CD14-positive monocyte (primary cell): ENCODE data around the gene RPSA. TPM values are rescaled to one million over a fixed set of nuclear protein-coding genes. Genes with fewer than 3 reads are reported as not detected.

Source experiments
- DNase-seq, 3 donors: peaks; one replicate each; pipeline ENCODE4 v3.0.0-alpha.2; 2011 to 2022
- H2AFZ ChIP-seq: 2 replicates; pipeline ENCODE4 v1.6.0; 2012; ENCODE audit warnings: mild to moderate bottlenecking, low read depth, low read length, inconsistent platforms; ENCODE audit not compliant: insufficient read depth, poor library complexity, severe bottlenecking
- H3K27ac ChIP-seq, 2 donors: 1 replicate in 1 of 2; 2 replicates in 1 of 2; pipeline ENCODE4 v1.5.1; 2012 to 2013; ENCODE audit warnings: low read length in 2 of 2, control low read depth in 1 of 2, inconsistent platforms in 1 of 2, low read depth in 1 of 2, mild to moderate bottlenecking in 1 of 2
- H3K27me3 ChIP-seq, 2 donors: one replicate each; pipeline versions ENCODE4 v1.6.0 to v1.6.1; 2011 to 2013; ENCODE audit warnings: low read length in 2 of 2; ENCODE audit not compliant: control insufficient read depth in 2 of 2, insufficient read depth in 2 of 2
- H3K36me3 ChIP-seq, 2 donors: replicated peaks in 1 of 2; 1 replicate in 1 of 2; 2 replicates in 1 of 2; pipeline versions ENCODE4 v1.5.1 to v1.6.1; 2012 to 2013; ENCODE audit warnings: low read length in 2 of 2, control low read depth in 1 of 2, inconsistent platforms in 1 of 2, mild to moderate bottlenecking in 1 of 2; ENCODE audit not compliant: insufficient read depth in 2 of 2, control insufficient read depth in 1 of 2
- H3K4me1 ChIP-seq, 2 donors: 1 replicate in 1 of 2; 2 replicates in 1 of 2; pipeline versions ENCODE4 v1.5.1 to v1.6.1; 2012 to 2013; ENCODE audit warnings: low read length in 2 of 2, control low read depth in 1 of 2, inconsistent platforms in 1 of 2, mild to moderate bottlenecking in 1 of 2, moderate library complexity in 1 of 2; ENCODE audit not compliant: insufficient read depth in 2 of 2, control insufficient read depth in 1 of 2
- H3K4me2 ChIP-seq: replicated peaks from 2 replicates; pipeline ENCODE3; 2012; ENCODE audit warnings: low read length, moderate library complexity, mild to moderate bottlenecking; ENCODE audit not compliant: poor library complexity, severe bottlenecking; ENCODE audit errors: extremely low read depth
- H3K4me3 ChIP-seq, 3 experiments: fragments of 200-600 bp in 1 of 3; sonication (generic) in 1 of 3; replicated peaks in 1 of 3; 1 replicate in 2 of 3; 2 replicates in 1 of 3; pipeline ENCODE4 v1.5.1; 2011 to 2013; ENCODE audit warnings: low read length in 3 of 3, mild to moderate bottlenecking in 3 of 3, control low read depth in 2 of 3, low read depth in 2 of 3, inconsistent platforms in 1 of 3, moderate library complexity in 1 of 3
- H3K79me2 ChIP-seq: 2 replicates; pipeline ENCODE4 v1.6.0; 2012; ENCODE audit warnings: mild to moderate bottlenecking, control low read depth, inconsistent platforms, low read length, moderate library complexity; ENCODE audit not compliant: insufficient read depth
- H3K9ac ChIP-seq: 2 replicates; pipeline ENCODE4 v1.6.0; 2017; ENCODE audit warnings: low read length, mild to moderate bottlenecking; ENCODE audit not compliant: insufficient read depth, poor library complexity, severe bottlenecking
- H3K9me3 ChIP-seq, 2 donors: replicated peaks in 1 of 2; 1 replicate in 1 of 2; 2 replicates in 1 of 2; pipeline versions ENCODE4 v1.5.1 to v1.6.1; 2012 to 2013; ENCODE audit warnings: low read length in 2 of 2, control low read depth in 1 of 2; ENCODE audit not compliant: control insufficient read depth in 1 of 2, insufficient read depth in 1 of 2
- H4K20me1 ChIP-seq: 2 replicates; pipeline ENCODE4 v1.6.0; 2012; ENCODE audit warnings: mild to moderate bottlenecking, low read length, control low read depth, moderate library complexity; ENCODE audit not compliant: insufficient read depth
- H3K27ac Mint-ChIP-seq, 7 donors: one replicate each; pipeline ENCODE4 v1.8.0; 2020; ENCODE audit warnings: mild to moderate bottlenecking in 7 of 7, mixed read lengths in 7 of 7, moderate library complexity in 6 of 7, inconsistent platforms in 2 of 7
- H3K27me3 Mint-ChIP-seq, 3 donors: one replicate each; pipeline ENCODE4 v1.8.0; 2021 to 2022; ENCODE audit warnings: low read depth in 3 of 3, mild to moderate bottlenecking in 3 of 3, mixed read lengths in 3 of 3, moderate library complexity in 3 of 3, inconsistent platforms in 1 of 3
- H3K36me3 Mint-ChIP-seq, 2 donors: one replicate each; pipeline ENCODE4 v1.8.0; 2020; ENCODE audit warnings: mixed read lengths in 2 of 2, inconsistent platforms in 1 of 2, mild to moderate bottlenecking in 1 of 2
- H3K4me1 Mint-ChIP-seq: one replicate; pipeline ENCODE4 v1.8.0; 2020; ENCODE audit warnings: mild to moderate bottlenecking, mixed read lengths
- H3K4me3 Mint-ChIP-seq, 2 donors: one replicate each; pipeline ENCODE4 v1.8.0; 2020; ENCODE audit warnings: mild to moderate bottlenecking in 2 of 2, mixed read lengths in 2 of 2, moderate library complexity in 1 of 2
- H3K9me3 Mint-ChIP-seq, 7 donors: one replicate each; pipeline ENCODE4 v1.8.0; 2020 to 2022; ENCODE audit warnings: mixed read lengths in 7 of 7, mild to moderate bottlenecking in 6 of 7, moderate library complexity in 6 of 7, inconsistent platforms in 2 of 7
- WGBS: methylation state at CpG from one replicate; pipeline ENCODE4 v1.1.5; 2013; ENCODE audit warnings: missing lambda C conversion rate; ENCODE audit not compliant: insufficient coverage; 5-methylcytosine and 5-hydroxymethylcytosine counted together
- intact Hi-C, 2 donors: fragments of 100-400 bp; cut with micrococcal nuclease; formaldehyde crosslinking; loops; one replicate each; pipeline versions ENCODE4 v1.15.0 to v1.15.1; 2023
- polyA plus RNA-seq, 3 donors: library from polyadenylated mRNA; depleted of rRNA in 1 of 3; unstranded in 2 of 3; stranded (reverse) in 1 of 3; fragments of 300-500 nt in 2 of 3; fragments of >200 nt in 1 of 3; fragmentation: Illumina TruSeq in 2 of 3; gene quantifications; 1 replicate in 2 of 3; 2 replicates in 1 of 3; pipeline ENCODE4 v1.2.3, GENCODE V29; 2012 to 2021
- TF ChIP-seq, protein P1 (sequence below): fragments of 200-600 bp; IDR thresholded peaks from one replicate; pipeline ENCODE4 v1.8.0; 2022; ENCODE audit warnings: antibody characterized with exemption, mild to moderate bottlenecking

RPSA gene
- polyA plus RNA-seq, 3 donors: 172 to 574 (median 219) TPM

DNA sequence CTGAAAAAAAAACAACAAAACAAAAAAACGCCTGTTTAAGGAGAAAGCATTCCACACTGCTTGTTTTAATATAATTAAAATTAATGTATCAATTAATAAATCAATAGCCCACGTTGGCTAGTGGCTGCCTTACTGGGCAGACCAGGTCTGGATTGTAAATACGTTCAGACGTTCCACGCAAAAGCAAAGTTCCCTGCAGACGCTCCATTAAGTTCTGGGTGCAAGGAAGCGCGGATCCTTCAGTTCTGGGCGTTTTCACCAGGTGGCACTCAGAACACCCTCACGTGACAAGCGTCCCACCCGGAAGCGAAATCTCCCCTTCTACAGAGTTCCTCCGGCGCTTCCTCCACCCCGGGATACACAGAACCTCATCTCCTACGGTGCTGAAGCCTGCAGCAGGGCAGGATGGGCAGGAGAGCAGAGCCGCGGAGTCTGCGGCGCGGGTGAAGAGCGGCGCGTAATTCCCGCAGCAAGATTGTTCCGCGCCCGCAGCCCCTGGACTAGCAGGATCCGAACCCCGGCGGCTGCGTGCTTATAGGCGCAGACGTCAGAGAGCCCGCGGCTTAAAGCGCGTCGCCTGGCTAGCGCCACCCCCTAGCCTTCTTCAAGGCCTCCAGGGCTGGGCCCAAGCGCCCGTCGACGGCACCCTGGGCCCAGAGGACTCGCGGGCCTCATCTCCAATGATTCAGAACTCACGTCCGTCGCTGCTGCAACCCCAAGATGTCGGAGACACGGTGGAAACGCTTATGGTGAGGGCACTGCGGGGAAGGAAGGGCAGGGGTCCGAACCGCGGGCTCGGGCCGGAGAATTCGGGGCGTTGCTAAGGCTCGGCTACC is 23.3 kb upstream of the RPSA start, which contains the start of gene SLC25A38:
TSS of gene SLC25A38 (plus strand) at position 326 of the 836 bp plus-strand sequence. CDS start at position 681, 355 bp downstream.
- intact Hi-C loops: no loop called here
- H3K9me3 Mint-ChIP-seq: no peaks in the 10 kb centered on the region
- H3K4me3 Mint-ChIP-seq: peak within 1 kb of the TSS; percentile 94 to 97
- peaks cover 0 to 3% (median 2%) of the 10 kb centered on the region in 3 donors for H3K27me3 Mint-ChIP-seq
- Histone ChIP-seq H3K36me3 (no peaks in the 10 kb centered on the region), H3K9me3 (no peaks in the 10 kb centered on the region), H3K27ac (peak within 1 kb of the TSS; percentile 79 to 85), H2AFZ (peak within 1 kb of the TSS; percentile 93), H3K4me2 (peak within 1 kb of the TSS; percentile 91), H4K20me1 (peaks cover 15% of the 10 kb centered on the region), H3K79me2 (peaks cover 37% of the 10 kb centered on the region), H3K4me3 (peak within 1 kb of the TSS; percentile 61 to 81 (median 75)), H3K4me1 (peaks cover 16 to 22% of the 10 kb centered on the region in 2 donors), H3K27me3 (no peaks in the 10 kb centered on the region), H3K9ac (peak within 1 kb of the TSS; percentile 77)
- H3K36me3 Mint-ChIP-seq: peaks cover 4 to 5% of the 10 kb centered on the region in 2 donors
- peak within 1 kb of the TSS; percentile 90 to 98 (median 95) for H3K27ac Mint-ChIP-seq
- DNase-seq: peak; percentile 68 to 72 (median 70)
- H3K4me1 Mint-ChIP-seq: peaks cover 32% of the 10 kb centered on the region
- WGBS: under 1% methylated on average over 60 of the region's 62 CpGs
- TF ChIP-seq, protein P1, sequence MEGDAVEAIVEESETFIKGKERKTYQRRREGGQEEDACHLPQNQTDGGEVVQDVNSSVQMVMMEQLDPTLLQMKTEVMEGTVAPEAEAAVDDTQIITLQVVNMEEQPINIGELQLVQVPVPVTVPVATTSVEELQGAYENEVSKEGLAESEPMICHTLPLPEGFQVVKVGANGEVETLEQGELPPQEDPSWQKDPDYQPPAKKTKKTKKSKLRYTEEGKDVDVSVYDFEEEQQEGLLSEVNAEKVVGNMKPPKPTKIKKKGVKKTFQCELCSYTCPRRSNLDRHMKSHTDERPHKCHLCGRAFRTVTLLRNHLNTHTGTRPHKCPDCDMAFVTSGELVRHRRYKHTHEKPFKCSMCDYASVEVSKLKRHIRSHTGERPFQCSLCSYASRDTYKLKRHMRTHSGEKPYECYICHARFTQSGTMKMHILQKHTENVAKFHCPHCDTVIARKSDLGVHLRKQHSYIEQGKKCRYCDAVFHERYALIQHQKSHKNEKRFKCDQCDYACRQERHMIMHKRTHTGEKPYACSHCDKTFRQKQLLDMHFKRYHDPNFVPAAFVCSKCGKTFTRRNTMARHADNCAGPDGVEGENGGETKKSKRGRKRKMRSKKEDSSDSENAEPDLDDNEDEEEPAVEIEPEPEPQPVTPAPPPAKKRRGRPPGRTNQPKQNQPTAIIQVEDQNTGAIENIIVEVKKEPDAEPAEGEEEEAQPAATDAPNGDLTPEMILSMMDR: peak; percentile 22

DNA sequence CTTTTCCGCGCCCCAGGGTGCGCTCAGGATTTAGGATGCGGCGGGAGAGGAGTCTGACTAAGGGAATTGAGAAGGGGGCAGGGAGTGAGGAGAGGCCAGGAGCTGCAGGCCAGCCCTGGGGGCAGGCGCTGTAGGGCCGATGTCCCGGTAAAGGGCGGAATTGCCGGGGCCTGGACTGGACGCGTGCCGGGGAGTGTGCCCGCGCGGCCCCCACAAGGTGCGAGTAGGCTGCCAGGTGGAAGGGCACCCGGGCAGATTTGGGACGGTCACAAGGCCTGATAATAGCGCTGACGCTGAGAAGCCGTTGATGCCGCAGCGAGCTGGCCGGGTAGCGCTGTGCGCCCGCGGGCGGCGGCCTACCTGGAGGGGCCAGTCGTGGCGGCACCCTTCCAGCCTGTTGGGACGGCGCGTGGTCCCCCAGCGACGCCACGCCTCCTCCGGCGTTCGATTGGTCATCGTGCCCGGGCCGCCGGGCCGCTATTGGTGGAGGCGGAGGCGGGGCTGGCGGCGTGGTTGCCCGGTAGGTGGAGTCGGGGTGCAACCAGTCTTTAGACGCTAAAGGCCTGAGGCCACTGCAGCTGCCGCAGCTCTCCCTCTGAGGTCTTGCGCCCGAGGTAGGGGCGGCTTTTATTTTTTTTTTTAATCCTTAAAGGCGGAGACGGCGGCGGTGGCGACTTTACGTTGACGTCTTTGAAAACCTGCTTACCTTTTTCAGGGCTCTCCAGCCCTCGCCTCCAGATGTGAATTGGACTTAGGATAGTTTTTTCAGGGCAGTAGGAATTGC is 22.4 kb upstream of the RPSA start:
- peaks cover 15% of the 10 kb centered on the region for H4K20me1 ChIP-seq
- Mint-ChIP-seq H3K4me1 (peaks cover 36% of the 10 kb centered on the region), H3K36me3 (peaks cover 4 to 5% of the 10 kb centered on the region in 2 donors), H3K9me3 (no peaks in the 10 kb centered on the region), H3K27ac (peak overlapping the region; percentile 90 to 98 (median 95)), H3K4me3 (peak overlapping the region; percentile 94 to 97), H3K27me3 (peaks cover 0 to 3% (median 2%) of the 10 kb centered on the region in 3 donors)
- H2AFZ ChIP-seq: peak overlapping the region; percentile 93
- H3K4me3 ChIP-seq: peak overlapping the region; percentile 61 to 81 (median 75)
- H3K9ac ChIP-seq: peak overlapping the region; percentile 77
- H3K4me1 ChIP-seq: peaks cover 16 to 22% of the 10 kb centered on the region in 2 donors
- H3K4me2 ChIP-seq: peak overlapping the region; percentile 91
- peak; percentile 84 to 90 (median 85) for DNase-seq
- H3K9me3 ChIP-seq: no peaks in the 10 kb centered on the region
- intact Hi-C loops: no loop called here
- under 1% methylated on average over 61 of the region's 66 CpGs for WGBS
- H3K27me3 ChIP-seq: no peaks in the 10 kb centered on the region
- TF ChIP-seq, protein P1: no peak
- H3K36me3 ChIP-seq: no peaks in the 10 kb centered on the region
- H3K27ac ChIP-seq: peak overlapping the region; percentile 79 to 85
- peaks cover 37% of the 10 kb centered on the region for H3K79me2 ChIP-seq
